GM18502 (cell line): ENCODE results near the gene NACA2.
"Not testable (repeated sequence)": the region's sequence is repeated elsewhere in the genome, so short reads cannot be mapped to it uniquely, and the experiment has no call there.

Experiments used
- ATAC-seq: cut with Tn5 transposase; IDR thresholded peaks from one replicate; pipeline ENCODE4 v1.9.1; 2021; ENCODE audit warnings: mild to moderate bottlenecking; ENCODE audit not compliant: unreplicated experiment, poor library complexity

Gene NACA2

GRCh38 chr17:61556224-61557188 lies 34.5 kb downstream of the NACA2 start:
- no peak for ATAC-seq

GRCh38 chr17:61555127-61555566 lies 35.9 kb downstream of the NACA2 start:
- no peak for ATAC-seq

GRCh38 chr17:61554209-61554608 lies 36.8 kb downstream of the NACA2 start:
- no peak for ATAC-seq

- not testable (repeated sequence) for ATAC-seq
Observed at GRCh38 chr17:61552560-61552959, 38.5 kb downstream of the NACA2 start.

GRCh38 chr17:61551255-61551742 lies 39.7 kb downstream of the NACA2 start:
- ATAC-seq: no peak

- ATAC-seq: no peak
Observed at GRCh38 chr17:61547113-61547512, 43.9 kb downstream of the NACA2 start.

- no peak for ATAC-seq
Observed at GRCh38 chr17:61545335-61545938, 45.6 kb downstream of the NACA2 start.

- no peak for ATAC-seq
Observed at GRCh38 chr17:61543786-61544415, 47.1 kb downstream of the NACA2 start.

GRCh38 chr17:61542027-61542426 lies 49.0 kb downstream of the NACA2 start:
- ATAC-seq: no peak

- ATAC-seq: no peak
Observed at GRCh38 chr17:61540874-61541273, 50.1 kb downstream of the NACA2 start.
